Prostate gland (tissue), 2 donors: ENCODE results near the gene CLPTM1. TPM values are rescaled to one million over a fixed set of nuclear protein-coding genes. Genes with fewer than 3 reads are reported as not detected.

Source experiments
- DNase-seq: peaks from one replicate; pipeline ENCODE4 v3.0.0-alpha.2; 2019; ENCODE audit warnings: low spot score
- H3K27ac ChIP-seq, 2 donors: fragments of 200-600 bp; sonication (generic); 2 replicates each; pipeline ENCODE4 v1.5.1; 2017 to 2019
- H3K27me3 ChIP-seq: fragments of 200-600 bp; sonication (generic); replicated peaks from 2 replicates; pipeline ENCODE4 v1.5.1; 2019; ENCODE audit not compliant: insufficient read depth
- H3K36me3 ChIP-seq, 2 donors: fragments of 200-600 bp; sonication (generic); 1 replicate in 1 of 2; 2 replicates in 1 of 2; pipeline versions ENCODE4 v1.5.1 to v1.8.1; 2017 to 2019
- H3K4me1 ChIP-seq: fragments of 200-600 bp; sonication (generic); replicated peaks from 2 replicates; pipeline ENCODE4 v1.5.1; 2019
- H3K4me3 ChIP-seq, 2 donors: fragments of 200-600 bp; sonication (generic); 2 replicates each; pipeline ENCODE4 v1.5.1; 2017 to 2019
- H3K9me3 ChIP-seq: fragments of 200-600 bp; sonication (generic); 2 replicates; pipeline ENCODE4 v1.5.1; 2017
- POLR2A ChIP-seq: fragments of 450-650 bp; IDR thresholded peaks from one replicate; pipeline ENCODE4 v1.6.1; 2016; ENCODE audit warnings: antibody characterized with exemption, mild to moderate bottlenecking
- POLR2AphosphoS5 ChIP-seq: sonication (generic); formaldehyde crosslinking; IDR thresholded peaks from one replicate; pipeline ENCODE4 v1.6.1; 2017; ENCODE audit warnings: antibody characterized with exemption
- WGBS: methylation state at CpG from one replicate; pipeline ENCODE4 v1.1.5; 2018; 5-methylcytosine and 5-hydroxymethylcytosine counted together
- intact Hi-C: fragments of 100-400 bp; cut with DNase I; formaldehyde crosslinking; loops from one replicate; pipeline ENCODE4 v1.14.2; 2022
- total RNA-seq, 2 donors: library from RNA; depleted of rRNA; stranded (reverse); fragments of >200 nt; gene quantifications; one replicate each; pipeline ENCODE4 v1.1.0, GENCODE V29; 2016
- TF ChIP-seq, protein P1 (sequence below), 4 experiments: fragments of 200-600 bp in 2 of 4; fragments of 450-650 bp in 2 of 4; sonication (generic) in 2 of 4; IDR thresholded peaks; 1 replicate in 3 of 4; 2 replicates in 1 of 4; pipeline ENCODE4 v1.5.1; 2016 to 2019; ENCODE audit warnings: antibody characterized with exemption in 4 of 4, mild to moderate bottlenecking in 2 of 4, moderate library complexity in 2 of 4

The CLPTM1 gene
- total RNA-seq, 2 donors from 2014 or later = 102 to 185 TPM

DNA sequence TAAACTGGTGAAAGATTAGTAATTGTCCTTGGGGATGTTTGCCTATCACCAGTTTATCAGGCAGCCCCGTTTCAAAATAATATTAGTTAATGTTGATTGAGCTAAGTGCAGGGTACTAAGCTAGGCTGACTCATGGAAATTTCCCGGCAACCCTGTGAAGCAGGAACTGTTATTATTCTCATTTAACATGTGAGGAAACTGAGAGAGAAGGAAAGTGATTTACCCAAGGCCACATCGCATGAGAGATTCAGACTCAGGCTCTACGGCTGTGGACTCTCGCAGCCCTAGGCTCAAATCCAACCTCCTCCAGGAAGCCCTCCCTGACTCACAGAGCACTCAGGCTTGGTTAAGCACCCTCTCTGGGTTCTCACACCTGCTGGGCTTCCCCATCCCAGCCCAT is 19.7 kb downstream of the CLPTM1 start:
- intact Hi-C loops = no loop called here
- no peak for DNase-seq
- no peak overlapping the region for H3K4me3 ChIP-seq

GRCh38 chr19:44975444-44975843 is 20.3 kb downstream of the CLPTM1 start:
- 94% methylated on average over 4 of the region's 4 CpGs for WGBS
- H3K4me1 ChIP-seq = no peaks in the 10 kb centered on the region
- peaks cover 14 to 39% of the 10 kb centered on the region in 2 donors for H3K36me3 ChIP-seq
- H3K4me3 ChIP-seq = no peak overlapping the region
- no peaks in the 10 kb centered on the region for H3K9me3 ChIP-seq
- no peak for DNase-seq
- no peak for TF ChIP-seq POLR2A
- TF ChIP-seq, protein P1, sequence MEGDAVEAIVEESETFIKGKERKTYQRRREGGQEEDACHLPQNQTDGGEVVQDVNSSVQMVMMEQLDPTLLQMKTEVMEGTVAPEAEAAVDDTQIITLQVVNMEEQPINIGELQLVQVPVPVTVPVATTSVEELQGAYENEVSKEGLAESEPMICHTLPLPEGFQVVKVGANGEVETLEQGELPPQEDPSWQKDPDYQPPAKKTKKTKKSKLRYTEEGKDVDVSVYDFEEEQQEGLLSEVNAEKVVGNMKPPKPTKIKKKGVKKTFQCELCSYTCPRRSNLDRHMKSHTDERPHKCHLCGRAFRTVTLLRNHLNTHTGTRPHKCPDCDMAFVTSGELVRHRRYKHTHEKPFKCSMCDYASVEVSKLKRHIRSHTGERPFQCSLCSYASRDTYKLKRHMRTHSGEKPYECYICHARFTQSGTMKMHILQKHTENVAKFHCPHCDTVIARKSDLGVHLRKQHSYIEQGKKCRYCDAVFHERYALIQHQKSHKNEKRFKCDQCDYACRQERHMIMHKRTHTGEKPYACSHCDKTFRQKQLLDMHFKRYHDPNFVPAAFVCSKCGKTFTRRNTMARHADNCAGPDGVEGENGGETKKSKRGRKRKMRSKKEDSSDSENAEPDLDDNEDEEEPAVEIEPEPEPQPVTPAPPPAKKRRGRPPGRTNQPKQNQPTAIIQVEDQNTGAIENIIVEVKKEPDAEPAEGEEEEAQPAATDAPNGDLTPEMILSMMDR (IDR thresholded peaks at IDR 0.05) = no peak
- no peak for TF ChIP-seq POLR2AphosphoS5
- intact Hi-C loops = no loop called here
- H3K27ac ChIP-seq = no peak overlapping the region
- H3K27me3 ChIP-seq = no peaks in the 10 kb centered on the region

More for the DNA sequence above, 19.7 kb downstream of the CLPTM1 start:
- 92% methylated on average over 5 of the region's 5 CpGs for WGBS
- no peaks in the 10 kb centered on the region for H3K27me3 ChIP-seq
- H3K9me3 ChIP-seq = no peaks in the 10 kb centered on the region
- TF ChIP-seq, protein P1 (IDR thresholded peaks at IDR 0.05) = no peak
- no peak for TF ChIP-seq POLR2A
- no peak for TF ChIP-seq POLR2AphosphoS5
- peaks cover 14 to 37% of the 10 kb centered on the region in 2 donors for H3K36me3 ChIP-seq
- H3K27ac ChIP-seq = no peak overlapping the region
- H3K4me1 ChIP-seq = no peaks in the 10 kb centered on the region

- H3K27me3 ChIP-seq = no peaks in the 10 kb centered on the region
- TF ChIP-seq POLR2A = no peak
- no peak for TF ChIP-seq POLR2AphosphoS5
- TF ChIP-seq, protein P1 (IDR thresholded peaks at IDR 0.05) = no peak
- H3K27ac ChIP-seq = no peak overlapping the region
- 82% methylated on average over 9 of the region's 9 CpGs for WGBS
- DNase-seq = no peak
- intact Hi-C loops = no loop called here
- H3K9me3 ChIP-seq = no peaks in the 10 kb centered on the region
- H3K4me1 ChIP-seq = no peaks in the 10 kb centered on the region
- H3K36me3 ChIP-seq = peaks cover 5 to 9% of the 10 kb centered on the region in 2 donors
- H3K4me3 ChIP-seq = no peak overlapping the region
These were observed 28.8 kb downstream of the CLPTM1 start for GRCh38 chr19:44984005-44984404.

DNA sequence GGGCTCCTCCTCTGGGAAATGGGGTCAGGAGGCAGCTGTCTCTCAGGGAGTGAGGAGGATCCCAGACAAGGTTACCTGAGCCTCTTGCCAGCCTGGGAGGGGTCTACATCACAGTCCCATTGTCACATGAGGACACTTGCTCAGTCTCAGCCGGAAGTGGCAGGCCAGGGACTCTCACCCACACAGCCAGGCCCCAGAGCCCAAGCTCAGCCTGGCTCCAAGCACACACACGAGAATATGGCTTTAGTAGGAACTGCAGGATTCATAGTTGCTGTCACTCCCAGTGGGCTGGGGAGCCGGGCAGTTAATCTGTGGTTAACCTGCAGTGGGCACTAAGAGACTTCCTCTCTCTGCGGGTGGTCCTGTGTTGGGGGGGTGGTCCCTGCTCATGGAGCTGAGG is 30.3 kb downstream of the CLPTM1 start:
- Histone ChIP-seq H3K4me3 (no peak overlapping the region), H3K9me3 (no peaks in the 10 kb centered on the region), H3K27me3 (no peaks in the 10 kb centered on the region), H3K36me3 (peaks cover 0 to 5% of the 10 kb centered on the region in 2 donors), H3K4me1 (no peaks in the 10 kb centered on the region), H3K27ac (no peak overlapping the region)
- intact Hi-C loops = no loop called here
- WGBS = 83% methylated on average over 4 of the region's 4 CpGs
- no peak for TF ChIP-seq POLR2AphosphoS5
- no peak for TF ChIP-seq POLR2A
- TF ChIP-seq, protein P1 (IDR thresholded peaks at IDR 0.05) = no peak
- DNase-seq = no peak

- Histone ChIP-seq H3K36me3 (peaks cover 0 to 5% of the 10 kb centered on the region in 2 donors), H3K27ac (no peak overlapping the region), H3K27me3 (no peaks in the 10 kb centered on the region), H3K4me3 (no peak overlapping the region), H3K9me3 (no peaks in the 10 kb centered on the region), H3K4me1 (no peaks in the 10 kb centered on the region)
- TF ChIP-seq POLR2A = no peak
- TF ChIP-seq POLR2AphosphoS5 = no peak
- TF ChIP-seq, protein P1 (IDR thresholded peaks at IDR 0.05) = no peak
- 91% methylated on average over 7 of the region's 7 CpGs for WGBS
- intact Hi-C loops = no loop called here
- no peak for DNase-seq
These were observed 31.2 kb downstream of the CLPTM1 start for GRCh38 chr19:44986389-44986788.
